ENCODE results near the gene ZSCAN20. TPM values are rescaled to one million over a fixed set of nuclear protein-coding genes. Genes with fewer than 3 reads are reported as not detected.

The ZSCAN20 gene
- total RNA-seq, 1 donor from 2014 or later = 5.9 TPM

DNA sequence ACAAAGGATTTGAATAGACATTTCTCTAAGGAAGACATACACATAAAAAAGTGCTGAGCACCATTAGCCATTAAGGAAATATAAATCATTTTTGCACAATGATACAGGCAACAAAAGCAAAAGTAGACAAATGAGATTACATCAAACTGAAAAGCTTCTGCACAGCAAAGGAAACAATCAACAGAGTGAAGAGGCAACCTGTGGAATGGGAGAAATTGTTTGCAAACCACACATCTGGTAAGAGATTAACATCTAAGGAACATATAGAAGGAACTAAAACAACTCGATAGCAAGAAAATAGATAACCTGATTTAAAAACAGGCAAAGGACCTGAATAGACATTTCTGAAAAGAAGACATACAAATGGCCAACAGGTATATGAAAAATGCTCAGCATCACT lies 57.5 kb downstream of the ZSCAN20 start:
- no peak for DNase-seq (ENCODE audit: low read depth, low spot score)

DNA sequence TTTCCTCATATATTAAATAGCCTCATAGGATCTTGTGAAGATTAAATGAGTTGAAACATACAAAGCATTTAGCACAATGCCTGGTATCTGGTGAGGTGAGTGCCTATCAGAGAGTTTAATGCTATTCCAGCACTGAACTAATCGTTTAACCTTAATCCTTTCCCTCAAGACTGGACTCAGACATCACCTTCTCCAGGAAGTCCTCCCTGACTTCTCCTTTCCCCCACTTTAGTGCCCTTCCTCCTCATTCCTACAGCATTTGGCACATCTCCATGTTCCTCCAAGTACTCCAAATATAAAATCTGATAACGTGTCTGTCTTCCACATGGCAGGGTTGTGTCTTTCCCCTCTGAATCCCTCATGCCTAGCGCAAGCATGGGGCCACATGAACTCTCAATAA lies 59.8 kb downstream of the ZSCAN20 start:
- DNase-seq (ENCODE audit: low read depth, low spot score) = no peak

DNA sequence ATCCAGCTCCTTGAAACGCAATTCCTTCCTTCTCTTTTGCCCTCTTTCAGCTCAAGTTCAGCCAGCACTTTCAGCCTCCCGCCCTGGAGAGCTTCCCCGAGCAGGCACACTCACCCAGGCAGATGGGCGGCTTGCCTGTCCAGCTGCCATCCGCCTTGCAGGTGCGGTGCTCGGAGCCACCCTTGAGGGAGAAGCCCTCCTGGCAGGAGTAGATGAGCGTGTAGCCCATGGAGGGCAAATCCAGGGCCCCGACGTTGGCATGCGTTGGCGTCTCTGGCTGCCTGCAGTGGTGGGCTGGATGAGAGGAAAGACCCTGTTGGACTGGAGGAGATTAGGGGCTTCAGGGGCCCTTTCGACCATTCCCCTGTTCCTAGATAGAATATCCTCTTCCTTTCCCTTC lies 60.5 kb downstream of the ZSCAN20 start:
- DNase-seq (ENCODE audit: low read depth, low spot score) = no peak

DNA sequence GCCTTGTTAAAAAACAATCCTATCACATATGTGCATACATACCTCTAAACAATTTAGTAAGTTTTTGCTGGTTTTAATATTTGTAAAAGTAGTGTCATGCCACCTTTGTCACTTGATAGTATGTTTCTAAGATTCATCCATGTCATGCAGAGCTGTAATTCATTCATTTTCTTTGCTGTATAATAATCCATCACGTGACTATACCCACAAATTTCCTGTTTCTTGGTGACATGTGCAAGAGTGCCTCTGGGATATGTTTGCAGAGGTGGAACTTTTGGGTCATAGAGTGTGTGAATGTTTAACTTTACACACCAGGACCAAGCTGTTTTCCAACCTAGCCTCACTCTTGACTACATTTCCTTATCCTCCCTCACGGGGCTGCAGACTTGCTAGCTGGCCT lies 62.9 kb downstream of the ZSCAN20 start:
- no peak for DNase-seq (ENCODE audit: low read depth, low spot score)

DNA sequence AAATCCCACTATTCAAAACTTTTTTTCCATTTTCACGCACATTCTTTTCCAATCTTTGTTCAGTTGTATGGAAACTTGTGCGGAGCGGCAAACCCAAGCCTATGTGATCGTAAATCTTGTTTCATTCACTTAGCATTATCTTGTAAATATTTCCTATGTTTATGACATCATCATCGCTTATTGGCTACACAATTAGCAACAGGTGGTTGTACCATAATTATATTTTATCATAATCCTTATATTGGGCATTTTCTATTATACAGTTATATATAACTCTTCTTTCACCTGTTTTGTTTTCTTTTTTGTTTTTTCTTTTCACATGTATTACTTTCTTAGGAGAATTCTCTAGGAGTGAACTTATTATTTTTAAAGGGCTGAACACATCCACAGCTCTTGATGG lies 65.4 kb downstream of the ZSCAN20 start:
- no peak for DNase-seq (ENCODE audit: low read depth, low spot score)

DNA sequence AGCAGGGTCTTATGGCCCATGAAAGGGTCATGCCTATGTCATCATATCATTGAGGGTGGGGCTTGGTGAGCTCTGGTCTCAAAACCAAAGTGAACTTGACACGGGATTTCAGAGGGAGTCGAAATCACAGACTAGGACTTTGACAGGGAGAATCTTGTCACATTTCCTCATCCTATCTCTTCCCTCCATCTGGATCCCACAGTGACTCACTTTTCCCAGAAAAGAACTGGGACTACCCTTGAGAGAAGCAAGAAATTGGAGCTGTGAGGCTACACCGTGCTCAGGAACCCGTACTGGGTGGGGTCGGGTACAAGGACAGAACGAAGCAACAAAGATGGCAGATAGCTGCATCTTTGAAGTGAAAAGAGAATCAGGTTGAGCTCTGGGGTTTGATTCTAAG lies 69.5 kb downstream of the ZSCAN20 start:
- no peak for DNase-seq (ENCODE audit: low read depth, low spot score)

Other genes with a start within 250 kb of the ZSCAN20 start
- gene ZNF362, start 216.2 kb upstream of the ZSCAN20 start, total RNA-seq = 3.7 and 5.1 TPM in 2 replicates
- gene A3GALT2, start 151.5 kb upstream of the ZSCAN20 start, total RNA-seq = not detected in 2 replicates
- 80.6 and 84.7 TPM in 2 replicates for gene PHC2, start 41.5 kb upstream of the ZSCAN20 start, total RNA-seq

Measured in pulmonary artery endothelial cell (primary cell).